ENCODE data around the gene STK32C. TPM values are rescaled to one million over a fixed set of nuclear protein-coding genes. Genes with fewer than 3 reads are reported as not detected.

STK32C gene
- total RNA-seq, 2 donors from 2014 or later = 8.4 to 9.9 TPM

DNA sequence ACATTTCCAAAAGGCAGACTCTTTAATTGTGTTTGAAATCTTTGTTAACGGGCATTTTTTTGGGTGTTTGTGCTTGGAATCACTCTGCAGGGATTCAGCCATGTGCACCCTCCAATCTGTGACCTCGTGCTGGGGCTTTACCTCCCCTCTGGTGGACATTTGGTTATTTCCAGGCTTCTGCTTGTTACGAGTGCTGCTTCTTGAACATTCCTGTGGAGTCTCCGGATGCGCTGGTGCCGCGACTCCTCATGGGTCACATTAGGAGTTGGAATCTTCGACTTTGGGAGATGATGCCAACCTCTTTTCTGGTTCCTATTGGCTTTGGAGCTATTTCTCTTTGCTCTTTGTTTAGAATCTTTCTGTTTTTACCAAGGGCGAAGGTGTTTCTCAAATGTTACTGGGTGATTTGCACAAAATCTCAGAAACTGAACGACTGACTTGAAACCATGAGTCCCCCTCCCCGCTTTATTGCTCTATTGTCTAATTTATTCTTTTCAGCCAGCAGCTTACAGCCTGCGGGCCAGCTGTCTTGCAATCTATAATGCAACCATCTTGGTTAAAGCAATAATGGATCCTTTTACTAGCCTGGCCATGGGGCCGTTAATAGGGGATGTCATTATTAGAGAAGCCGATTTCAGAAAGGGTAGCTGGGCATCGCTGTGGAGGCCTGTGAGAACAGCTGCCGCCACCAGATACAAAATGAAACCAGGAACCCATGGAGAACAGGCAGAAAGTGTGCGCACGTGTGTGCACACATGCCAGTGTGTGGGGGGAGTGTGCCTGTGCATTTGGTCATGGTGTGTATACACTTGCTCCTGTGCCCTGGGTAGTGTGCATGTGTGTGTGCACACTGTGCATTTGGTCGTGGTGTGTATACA lies 130.9 kb downstream of the STK32C start:
- DNase-seq = no peak
- H3K36me3 ChIP-seq (ENCODE audit: control insufficient read depth, insufficient read depth, low read length) = no peaks in the 10 kb centered on the region
- no peak overlapping the region for H3K4me3 ChIP-seq (ENCODE audit: low read length)
- peak overlapping the region; percentile 53 for H3K27ac ChIP-seq (ENCODE audit: low read depth, low read length)
- H3K4me1 Mint-ChIP-seq = no peaks in the 10 kb centered on the region
- H3K27me3 ChIP-seq (ENCODE audit: control insufficient read depth, insufficient read depth, low read length, poor library complexity, severe bottlenecking) = peaks cover 47% of the 10 kb centered on the region
- TF ChIP-seq, protein P1, sequence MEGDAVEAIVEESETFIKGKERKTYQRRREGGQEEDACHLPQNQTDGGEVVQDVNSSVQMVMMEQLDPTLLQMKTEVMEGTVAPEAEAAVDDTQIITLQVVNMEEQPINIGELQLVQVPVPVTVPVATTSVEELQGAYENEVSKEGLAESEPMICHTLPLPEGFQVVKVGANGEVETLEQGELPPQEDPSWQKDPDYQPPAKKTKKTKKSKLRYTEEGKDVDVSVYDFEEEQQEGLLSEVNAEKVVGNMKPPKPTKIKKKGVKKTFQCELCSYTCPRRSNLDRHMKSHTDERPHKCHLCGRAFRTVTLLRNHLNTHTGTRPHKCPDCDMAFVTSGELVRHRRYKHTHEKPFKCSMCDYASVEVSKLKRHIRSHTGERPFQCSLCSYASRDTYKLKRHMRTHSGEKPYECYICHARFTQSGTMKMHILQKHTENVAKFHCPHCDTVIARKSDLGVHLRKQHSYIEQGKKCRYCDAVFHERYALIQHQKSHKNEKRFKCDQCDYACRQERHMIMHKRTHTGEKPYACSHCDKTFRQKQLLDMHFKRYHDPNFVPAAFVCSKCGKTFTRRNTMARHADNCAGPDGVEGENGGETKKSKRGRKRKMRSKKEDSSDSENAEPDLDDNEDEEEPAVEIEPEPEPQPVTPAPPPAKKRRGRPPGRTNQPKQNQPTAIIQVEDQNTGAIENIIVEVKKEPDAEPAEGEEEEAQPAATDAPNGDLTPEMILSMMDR (conservative IDR thresholded peaks at IDR 0.05) = no peak
- H3K27ac Mint-ChIP-seq = no peak overlapping the region
- peaks cover 7% of the 10 kb centered on the region for H3K9me3 Mint-ChIP-seq
- 75 to 85% methylated on average over 17 to 19 of the region's 19 CpGs for WGBS, 2 experiments (ENCODE audit: insufficient coverage in 1 of 2, insufficient read length in 1 of 2)
- no peaks in the 10 kb centered on the region for H3K9me3 ChIP-seq (ENCODE audit: control insufficient read depth, low read length)
- no peaks in the 10 kb centered on the region for H3K36me3 Mint-ChIP-seq (ENCODE audit: low read depth)
- no peak overlapping the region for H3K4me3 Mint-ChIP-seq
- no peaks in the 10 kb centered on the region for H3K4me1 ChIP-seq (ENCODE audit: control insufficient read depth, insufficient read depth, low read length)
- no peak overlapping the region for H3K9ac ChIP-seq (ENCODE audit: extremely low read depth, low read length, poor library complexity, severe bottlenecking)
- H3K27me3 Mint-ChIP-seq (ENCODE audit: insufficient read depth) = peaks cover 16% of the 10 kb centered on the region

DNA sequence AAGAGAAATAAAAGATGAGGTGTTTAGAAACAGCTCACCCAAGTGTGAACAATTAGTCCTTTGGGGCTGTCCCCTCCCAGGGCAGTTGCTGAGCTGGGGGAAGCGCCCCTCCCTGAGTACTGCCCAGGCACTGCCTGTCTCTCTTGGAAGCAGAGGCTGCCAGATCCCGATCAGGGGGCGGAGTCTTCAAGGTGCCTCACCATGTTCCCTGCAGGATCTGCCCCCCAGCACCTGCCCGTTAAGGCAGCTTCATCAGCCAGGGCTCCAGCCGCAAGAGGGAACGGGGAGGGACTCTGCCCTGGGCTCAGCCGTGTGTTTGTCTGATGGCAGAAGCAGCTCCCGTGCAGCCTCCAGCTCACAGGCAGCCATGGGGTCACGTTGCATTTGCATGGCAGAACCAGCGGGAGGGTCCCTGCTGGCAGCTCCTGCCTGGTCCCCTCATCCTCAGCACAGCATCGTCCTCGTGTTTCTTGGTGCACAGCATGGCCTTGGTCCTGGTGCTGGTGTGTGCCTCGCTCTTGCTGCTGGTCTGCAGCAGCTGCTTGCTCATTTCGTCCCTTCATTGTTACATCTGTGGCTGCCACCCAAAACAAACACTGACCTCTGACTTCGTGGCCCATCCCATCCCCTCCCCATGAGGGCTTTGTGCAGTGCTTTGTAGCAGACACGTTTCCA lies 131.7 kb downstream of the STK32C start:
- Histone ChIP-seq H3K36me3 (ENCODE audit: control insufficient read depth, insufficient read depth, low read length) (no peaks in the 10 kb centered on the region), H3K9ac (ENCODE audit: extremely low read depth, low read length, poor library complexity, severe bottlenecking) (no peak overlapping the region), H3K27ac (ENCODE audit: low read depth, low read length) (peak overlapping the region; percentile 53), H3K9me3 (ENCODE audit: control insufficient read depth, low read length) (no peaks in the 10 kb centered on the region), H3K4me3 (ENCODE audit: low read length) (no peak overlapping the region), H3K27me3 (ENCODE audit: control insufficient read depth, insufficient read depth, low read length, poor library complexity, severe bottlenecking) (peaks cover 39% of the 10 kb centered on the region), H3K4me1 (ENCODE audit: control insufficient read depth, insufficient read depth, low read length) (no peaks in the 10 kb centered on the region)
- Mint-ChIP-seq H3K9me3 (peaks cover 7% of the 10 kb centered on the region), H3K4me3 (no peak overlapping the region), H3K27me3 (ENCODE audit: insufficient read depth) (peaks cover 14% of the 10 kb centered on the region), H3K36me3 (ENCODE audit: low read depth) (no peaks in the 10 kb centered on the region), H3K4me1 (no peaks in the 10 kb centered on the region), H3K27ac (no peak overlapping the region)
- 15 to 34% methylated on average over 6 to 16 of the region's 16 CpGs for WGBS, 2 experiments (ENCODE audit: insufficient coverage in 1 of 2, insufficient read length in 1 of 2)
- DNase-seq = peak; percentile 76
- TF ChIP-seq, protein P1 (conservative IDR thresholded peaks at IDR 0.05) = no peak

DNA sequence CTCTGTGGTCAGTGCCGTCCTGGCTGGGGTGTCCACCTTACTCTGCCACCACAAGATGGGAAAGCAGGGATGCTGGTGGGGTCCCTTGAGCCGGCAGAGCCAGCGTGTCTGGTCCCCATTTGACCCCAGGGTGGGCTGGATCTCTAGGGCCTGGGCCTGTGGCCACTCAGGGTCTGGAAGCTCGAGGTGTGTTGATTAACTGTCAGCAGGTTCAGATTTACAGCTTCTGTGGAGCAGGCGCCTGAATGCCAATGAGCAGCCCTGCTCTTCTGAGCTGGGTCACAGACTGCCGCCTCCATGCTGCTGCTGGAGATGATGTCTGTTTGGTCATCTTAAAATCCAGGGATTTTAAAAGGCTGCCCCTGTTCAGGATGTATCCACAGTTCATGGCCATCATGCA lies 132.3 kb downstream of the STK32C start:
- H3K9me3 Mint-ChIP-seq = peaks cover 7% of the 10 kb centered on the region
- DNase-seq = no peak
- TF ChIP-seq, protein P1 (conservative IDR thresholded peaks at IDR 0.05) = no peak
- no peak overlapping the region for H3K27ac Mint-ChIP-seq
- Histone ChIP-seq H3K4me1 (ENCODE audit: control insufficient read depth, insufficient read depth, low read length) (no peaks in the 10 kb centered on the region), H3K27ac (ENCODE audit: low read depth, low read length) (no peak overlapping the region), H3K4me3 (ENCODE audit: low read length) (no peak overlapping the region), H3K9ac (ENCODE audit: extremely low read depth, low read length, poor library complexity, severe bottlenecking) (no peak overlapping the region), H3K27me3 (ENCODE audit: control insufficient read depth, insufficient read depth, low read length, poor library complexity, severe bottlenecking) (peaks cover 35% of the 10 kb centered on the region), H3K9me3 (ENCODE audit: control insufficient read depth, low read length) (no peaks in the 10 kb centered on the region), H3K36me3 (ENCODE audit: control insufficient read depth, insufficient read depth, low read length) (no peaks in the 10 kb centered on the region)
- no peak overlapping the region for H3K4me3 Mint-ChIP-seq
- 82 to 86% methylated on average over 1 to 6 of the region's 6 CpGs for WGBS, 2 experiments (ENCODE audit: insufficient coverage in 1 of 2, insufficient read length in 1 of 2)
- H3K36me3 Mint-ChIP-seq (ENCODE audit: low read depth) = no peaks in the 10 kb centered on the region
- H3K27me3 Mint-ChIP-seq (ENCODE audit: insufficient read depth) = peaks cover 11% of the 10 kb centered on the region
- no peaks in the 10 kb centered on the region for H3K4me1 Mint-ChIP-seq

All from endodermal cell (in vitro differentiated cells).